Endothelial cell of umbilical vein (primary cell): ENCODE data around the gene MMS19. TPM values are rescaled to one million over a fixed set of nuclear protein-coding genes. Genes with fewer than 3 reads are reported as not detected.

Experiments
- BruUV-seq: library from RNA; stranded (reverse); fragments of 400-500 nt; replicated peaks from 2 replicates; lab custom pipeline; 2021; lab: Mats Ljungman, UMichigan
- CTCF ChIA-PET: fragments of 300-600, 350-600 bp; sonication (Branson Sonifier 250); formaldehyde crosslinking; loops from one replicate; lab custom pipeline; 2021; ENCODE audit warnings: antibody characterized with exemption, inconsistent platforms; lab: Charles Lee
- POLR2A ChIA-PET: fragments of 300-600, 350-600 bp; sonication (Branson Sonifier 250); formaldehyde crosslinking; loops from one replicate; lab custom pipeline; 2021; ENCODE audit warnings: antibody characterized with exemption, inconsistent platforms; lab: Charles Lee
- DNase-seq: peaks from one replicate; pipeline ENCODE4 v3.0.0-alpha.2; 2011; ENCODE audit warnings: low read depth, low spot score
- FAIRE-seq: peaks from 2 replicates; lab custom pipeline; 2011; peaks lifted over from hg19 to GRCh38; lab: Jason Lieb, UNC
- H2AFZ ChIP-seq: 2 replicates; pipeline ENCODE4 v1.6.0; 2012; ENCODE audit warnings: low read depth, low read length, control low read depth, inconsistent platforms
- H3K27ac ChIP-seq: 2 replicates; pipeline ENCODE4 v1.5.1; 2011; ENCODE audit warnings: low read depth, mild to moderate bottlenecking, control low read depth, low read length, moderate library complexity; ENCODE audit not compliant: insufficient read depth
- H3K27me3 ChIP-seq, 2 experiments: 2 replicates each; pipeline versions ENCODE4 v1.6.0 to v1.6.1; 2011; ENCODE audit warnings: low read length in 2 of 2, mixed read lengths in 1 of 2; ENCODE audit not compliant: control insufficient read depth in 2 of 2, insufficient read depth in 2 of 2
- H3K36me3 ChIP-seq, 2 experiments: 2 replicates in 1 of 2; 3 replicates in 1 of 2; pipeline ENCODE4 v1.5.1; 2011; ENCODE audit warnings: low read length in 2 of 2, mild to moderate bottlenecking in 1 of 2, moderate library complexity in 1 of 2; ENCODE audit not compliant: control insufficient read depth in 2 of 2, insufficient read depth in 2 of 2; ENCODE audit errors: extremely low read depth in 1 of 2
- H3K4me1 ChIP-seq: 3 replicates; pipeline ENCODE4 v1.5.1; 2011; ENCODE audit warnings: mild to moderate bottlenecking, low read length; ENCODE audit not compliant: control insufficient read depth, insufficient read depth; ENCODE audit errors: extremely low read depth
- H3K4me2 ChIP-seq: 2 replicates; pipeline ENCODE4 v1.6.1; 2011; ENCODE audit warnings: low read length, control low read depth, mixed read lengths; ENCODE audit not compliant: insufficient read depth
- H3K4me3 ChIP-seq, 3 experiments: fragments of 200-600 bp in 1 of 3; sonication (generic), shearing (Covaris generic) in 1 of 3; replicated peaks in 1 of 3; 2 replicates each; pipeline ENCODE4 v1.5.1; 2011 to 2016; ENCODE audit warnings: control low read depth in 3 of 3, low read length in 3 of 3, mild to moderate bottlenecking in 2 of 3, inconsistent platforms in 1 of 3, low read depth in 1 of 3, moderate library complexity in 1 of 3; ENCODE audit not compliant: insufficient read depth in 1 of 3
- H3K79me2 ChIP-seq: 2 replicates; pipeline ENCODE4 v1.6.0; 2012; ENCODE audit warnings: low read length, inconsistent platforms; ENCODE audit not compliant: control insufficient read depth, insufficient read depth
- H3K9ac ChIP-seq: replicated peaks from 2 replicates; pipeline ENCODE3; 2011; ENCODE audit warnings: low read length, control low read depth; ENCODE audit not compliant: insufficient read depth; ENCODE audit errors: extremely low read depth
- H3K9me1 ChIP-seq: replicated peaks from 3 replicates; pipeline ENCODE4 v1.6.0; 2011; ENCODE audit warnings: mild to moderate bottlenecking, low read length; ENCODE audit not compliant: control insufficient read depth, insufficient read depth; ENCODE audit errors: extremely low read depth
- H3K9me3 ChIP-seq: replicated peaks from 2 replicates; pipeline ENCODE4 v1.5.1; 2012; ENCODE audit warnings: low read length, inconsistent platforms; ENCODE audit not compliant: control insufficient read depth, insufficient read depth
- H4K20me1 ChIP-seq: replicated peaks from 2 replicates; pipeline ENCODE3; 2011; ENCODE audit warnings: mild to moderate bottlenecking, low read length; ENCODE audit not compliant: control insufficient read depth, insufficient read depth; ENCODE audit errors: extremely low read depth
- CTCF ChIP-seq, 2 donors: IDR thresholded peaks; 1 replicate in 1 of 2; 2 replicates in 1 of 2; pipeline ENCODE4 v1.5.1; 2011; ENCODE audit warnings: low read length in 2 of 2, mild to moderate bottlenecking in 2 of 2, moderate library complexity in 2 of 2, control low read depth in 1 of 2, inconsistent platforms in 1 of 2, low read depth in 1 of 2; ENCODE audit not compliant: insufficient read depth in 1 of 2; ENCODE audit errors: extremely low read depth in 1 of 2
- EZH2 ChIP-seq: IDR thresholded peaks from 2 replicates; pipeline ENCODE4 v1.6.1; 2012; ENCODE audit warnings: borderline replicate concordance, low read depth, mild to moderate bottlenecking, moderate library complexity, low read length, inconsistent platforms; ENCODE audit not compliant: severe bottlenecking
- FOS ChIP-seq: IDR thresholded peaks from 2 replicates; pipeline ENCODE4 v1.6.1; 2011; ENCODE audit warnings: mild to moderate bottlenecking, low read length, moderate library complexity, borderline replicate concordance; ENCODE audit not compliant: insufficient read depth
- GATA2 ChIP-seq: IDR thresholded peaks from 2 replicates; pipeline ENCODE4 v1.7.0; 2011; ENCODE audit warnings: low read depth, mild to moderate bottlenecking, moderate library complexity, mixed read lengths, low read length; ENCODE audit not compliant: insufficient read length, insufficient read depth
- JUN ChIP-seq: IDR thresholded peaks from 2 replicates; pipeline ENCODE4 v1.6.1; 2011; ENCODE audit warnings: borderline replicate concordance, low read depth; ENCODE audit not compliant: insufficient read length, insufficient read depth
- MAX ChIP-seq: IDR thresholded peaks from 2 replicates; pipeline ENCODE4 v1.6.1; 2011; ENCODE audit not compliant: insufficient read depth, insufficient read length
- MYC ChIP-seq: IDR thresholded peaks from one replicate; pipeline ENCODE4 v1.6.1; 2011; ENCODE audit warnings: mild to moderate bottlenecking, low read depth, low read length
- POLR2A ChIP-seq: IDR thresholded peaks from 2 replicates; pipeline ENCODE4 v1.6.1; 2012; ENCODE audit warnings: low read depth, mild to moderate bottlenecking, control low read depth, low read length
- POLR2AphosphoS5 ChIP-seq: IDR thresholded peaks from 2 replicates; pipeline ENCODE4 v1.6.1; 2012; ENCODE audit warnings: low read depth, mild to moderate bottlenecking, control low read depth, low read length, moderate library complexity; ENCODE audit not compliant: insufficient read depth
- dilution Hi-C: fragments of 300-500 bp; cut with MboI; formaldehyde crosslinking; loops from one replicate; pipeline ENCODE4 v1.15.0; 2019; ENCODE audit warnings: low sequenced_read_pairs; ENCODE audit not compliant: extremely low pct_ligation_motif_present
- intact Hi-C: fragments of 100-400 bp; cut with micrococcal nuclease; formaldehyde crosslinking; loops from one replicate; pipeline ENCODE4 v1.10.0; 2022
- polyA plus RNA-seq, 4 experiments: library from polyadenylated mRNA; depleted of rRNA in 3 of 4; stranded (reverse) in 3 of 4; unstranded in 1 of 4; fragments of >200 nt; gene quantifications; 2 replicates each; pipeline versions ENCODE4 v1.2.1 to v1.2.3, GENCODE V29; 2011 to 2012; ENCODE audit warnings: missing spikeins in 1 of 4
- total RNA-seq: library from RNA; stranded (reverse); gene quantifications from 2 replicates; pipeline ENCODE4 v1.2.3, GENCODE V29; 2021

MMS19 gene
- total and polyA plus RNA-seq, 2 donors (not counting 3 experiments of a cell fraction or from before 2014, with no cell fraction given) = 95.2 to 123 TPM

- no peaks in the 10 kb centered on the region for H3K9me3 ChIP-seq
- BruUV-seq = no TSS peak
- H3K79me2 ChIP-seq = no peaks in the 10 kb centered on the region
- no peak overlapping the region for H3K4me2 ChIP-seq
- peaks cover 23% of the 10 kb centered on the region for H3K4me1 ChIP-seq
- H3K9me1 ChIP-seq = no peaks in the 10 kb centered on the region
- H3K4me3 ChIP-seq = no peak overlapping the region
- dilution Hi-C loops = no loop called here
- no peaks in the 10 kb centered on the region for H3K27me3 ChIP-seq
- FAIRE-seq = no peak
- TF ChIP-seq CTCF (IDR thresholded peaks at IDR 0.05; ENCODE audit: extremely low read depth in 1 of 2, insufficient read depth in 1 of 2, low read depth in 1 of 2, low read length in 2 of 2) (no peak), MAX (no peak), GATA2 (no peak), MYC (no peak), FOS (no peak), EZH2 (no peak), POLR2AphosphoS5 (no peak), JUN (no peak), POLR2A (no peak)
- DNase-seq = no peak
- POLR2A ChIA-PET = no interaction called here
- CTCF ChIA-PET = no interaction called here
- peaks cover 0 to 2% of the 10 kb centered on the region in 2 experiments for H3K36me3 ChIP-seq
- intact Hi-C loops = no loop called here
- no peak overlapping the region for H2AFZ ChIP-seq
- H3K27ac ChIP-seq = no peak overlapping the region
- no peaks in the 10 kb centered on the region for H4K20me1 ChIP-seq
- H3K9ac ChIP-seq = no peak overlapping the region
Measured at GRCh38 chr10:97547962-97548361, 49.7 kb upstream of the MMS19 start.
